PC-3 (cell line): ENCODE data around the gene CFAP46.

ENCODE experiments used
- EZH2 ChIP-seq: fragments of 300-600 bp; sonication (generic); IDR thresholded peaks from one replicate; pipeline ENCODE4 v1.6.1; 2017; ENCODE audit warnings: antibody characterized with exemption, mild to moderate bottlenecking, low read length; ENCODE audit not compliant: unreplicated experiment
- TF ChIP-seq, protein P1 (sequence below): fragments of 300-600 bp; sonication (generic); conservative IDR thresholded peaks from 2 replicates; pipeline ENCODE4 v1.5.1; 2017; ENCODE audit warnings: antibody characterized with exemption, low read depth, mild to moderate bottlenecking, low read length

DNA sequence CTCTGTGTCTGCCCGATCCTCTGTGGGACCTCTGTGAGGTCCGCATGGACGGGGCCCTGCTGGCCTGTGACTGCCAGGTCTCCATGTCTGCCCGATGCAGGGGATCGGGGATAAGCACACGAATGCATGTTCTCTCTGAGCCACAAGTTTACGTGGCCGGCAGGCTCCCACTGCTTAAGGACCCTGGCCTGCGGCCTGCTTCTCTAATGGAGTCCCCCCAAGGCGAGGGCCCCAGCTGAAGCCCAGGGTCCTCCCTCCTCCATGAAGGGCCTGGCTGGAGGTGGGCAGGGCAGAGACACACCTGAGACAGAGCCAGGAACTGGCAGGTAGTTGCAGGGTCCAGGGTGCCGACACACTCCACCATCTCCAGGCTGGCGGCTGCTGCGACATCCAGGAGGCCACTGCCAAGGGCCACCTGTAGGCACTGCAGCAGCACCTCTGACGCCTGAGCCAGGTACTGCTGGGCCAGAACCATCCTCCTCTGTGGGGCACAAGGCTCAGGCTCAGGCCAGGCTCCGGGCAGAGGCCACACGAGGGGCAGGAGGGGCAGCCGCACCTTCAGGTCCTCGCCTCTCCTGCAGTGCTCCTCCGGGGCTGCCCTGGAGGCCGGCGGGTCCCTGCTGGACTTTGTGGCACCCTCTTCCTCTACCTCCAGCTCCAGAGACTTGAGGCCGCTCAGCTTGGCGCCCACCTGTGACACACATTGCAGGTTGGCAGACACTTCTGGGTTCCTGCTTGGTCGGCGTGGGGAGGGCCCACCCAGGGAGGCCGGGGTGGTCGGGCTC lies 95.5 kb downstream of the CFAP46 start:
- TF ChIP-seq, protein P1, sequence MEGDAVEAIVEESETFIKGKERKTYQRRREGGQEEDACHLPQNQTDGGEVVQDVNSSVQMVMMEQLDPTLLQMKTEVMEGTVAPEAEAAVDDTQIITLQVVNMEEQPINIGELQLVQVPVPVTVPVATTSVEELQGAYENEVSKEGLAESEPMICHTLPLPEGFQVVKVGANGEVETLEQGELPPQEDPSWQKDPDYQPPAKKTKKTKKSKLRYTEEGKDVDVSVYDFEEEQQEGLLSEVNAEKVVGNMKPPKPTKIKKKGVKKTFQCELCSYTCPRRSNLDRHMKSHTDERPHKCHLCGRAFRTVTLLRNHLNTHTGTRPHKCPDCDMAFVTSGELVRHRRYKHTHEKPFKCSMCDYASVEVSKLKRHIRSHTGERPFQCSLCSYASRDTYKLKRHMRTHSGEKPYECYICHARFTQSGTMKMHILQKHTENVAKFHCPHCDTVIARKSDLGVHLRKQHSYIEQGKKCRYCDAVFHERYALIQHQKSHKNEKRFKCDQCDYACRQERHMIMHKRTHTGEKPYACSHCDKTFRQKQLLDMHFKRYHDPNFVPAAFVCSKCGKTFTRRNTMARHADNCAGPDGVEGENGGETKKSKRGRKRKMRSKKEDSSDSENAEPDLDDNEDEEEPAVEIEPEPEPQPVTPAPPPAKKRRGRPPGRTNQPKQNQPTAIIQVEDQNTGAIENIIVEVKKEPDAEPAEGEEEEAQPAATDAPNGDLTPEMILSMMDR = no peak
- TF ChIP-seq EZH2 = no peak
